Measurements from ENCODE around the gene CD46.

Gene CD46

DNA sequence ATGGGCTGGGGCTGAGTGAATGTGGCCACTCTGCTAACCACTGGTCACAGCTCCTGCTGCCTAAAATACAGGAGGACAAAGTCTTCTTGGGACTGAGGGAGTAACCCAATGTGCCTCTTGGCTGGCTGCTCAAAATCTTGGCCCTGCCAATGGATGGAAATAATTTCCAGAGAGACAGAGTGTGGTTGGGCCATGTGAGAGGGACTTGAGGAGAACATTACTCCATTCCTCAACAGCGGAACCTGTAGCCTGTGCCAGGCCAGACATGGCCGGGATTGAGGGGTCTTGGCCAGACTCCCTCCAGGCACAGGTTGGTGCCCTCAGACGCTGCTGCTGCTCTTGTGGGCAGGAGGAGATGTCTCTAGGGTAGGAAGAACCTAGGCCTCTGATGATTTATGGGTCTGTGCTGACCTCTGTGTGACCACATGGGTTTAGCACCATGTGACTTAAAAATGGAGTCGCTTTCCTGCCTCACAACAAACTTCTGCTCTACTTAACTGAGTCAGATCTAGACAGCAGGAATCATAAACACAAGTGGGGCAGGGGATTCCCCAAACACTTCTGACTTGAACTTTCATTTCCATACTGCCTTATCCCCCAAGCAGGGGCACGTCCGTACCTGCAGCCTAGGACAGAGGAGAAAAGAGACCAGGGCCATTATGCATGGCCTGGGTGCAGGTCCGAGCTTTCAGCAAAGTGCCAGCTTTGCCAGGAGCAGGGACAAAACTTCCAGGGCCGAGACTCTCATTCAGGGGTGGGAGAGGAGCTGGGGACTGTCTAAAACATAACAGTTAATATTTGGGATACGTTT is 79.9 kb downstream of the CD46 start:
- DNase-seq: no peak

GRCh38 chr1:207832796-207833195 is 80.9 kb downstream of the CD46 start:
- no peak for DNase-seq

DNA sequence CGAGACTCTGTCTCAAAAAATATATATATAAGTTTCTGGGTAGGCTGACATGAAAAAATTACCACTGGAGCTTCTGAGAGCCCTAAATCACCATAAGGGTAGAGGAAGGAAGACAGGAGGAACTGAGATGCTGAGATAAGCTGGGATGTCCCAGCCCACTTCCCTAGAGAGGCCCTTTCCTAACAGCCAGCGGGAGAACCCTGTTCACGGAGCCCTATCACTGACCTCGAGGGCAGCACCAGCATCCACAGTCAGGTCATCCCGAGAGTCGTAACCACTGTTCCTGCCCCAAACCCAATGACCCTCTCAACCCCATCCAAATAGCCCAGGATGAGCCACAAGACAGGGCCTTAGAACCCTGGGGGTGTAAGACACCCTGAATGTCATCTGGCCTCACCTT is 81.5 kb downstream of the CD46 start:
- no peak for DNase-seq

DNA sequence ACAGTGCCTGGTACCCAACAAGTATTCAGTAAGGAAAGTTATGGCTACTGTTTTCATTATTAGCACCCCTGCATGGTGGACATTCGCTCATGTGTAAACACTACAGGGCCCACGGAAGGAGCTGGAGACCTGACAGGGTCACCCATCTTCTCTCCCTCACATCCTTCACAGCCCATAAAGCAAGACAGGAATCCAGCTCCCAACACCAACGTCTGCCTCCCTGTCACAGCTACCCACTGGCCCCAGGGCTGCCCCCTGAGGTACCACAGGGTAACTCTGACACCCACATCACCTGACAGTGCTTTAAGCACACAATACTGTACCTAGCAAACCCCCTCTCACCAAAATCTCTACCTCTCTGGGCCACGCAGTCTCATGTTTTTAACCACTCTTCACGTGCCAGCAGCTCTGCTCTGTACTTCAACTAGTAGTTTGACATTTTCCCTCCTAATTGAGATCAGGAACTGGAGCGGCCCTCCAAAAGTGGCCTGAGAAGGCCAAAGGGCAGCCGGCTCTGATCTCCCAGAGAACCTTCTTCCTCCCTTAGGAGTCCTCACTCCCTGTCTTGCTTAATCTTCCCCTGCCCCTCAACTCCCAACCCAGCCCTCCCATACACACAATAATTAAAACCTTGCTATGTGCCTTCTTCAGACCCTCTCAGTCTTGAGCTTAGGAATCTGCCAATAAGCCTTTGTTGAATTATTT is 82.3 kb downstream of the CD46 start:
- DNase-seq: no peak

DNA sequence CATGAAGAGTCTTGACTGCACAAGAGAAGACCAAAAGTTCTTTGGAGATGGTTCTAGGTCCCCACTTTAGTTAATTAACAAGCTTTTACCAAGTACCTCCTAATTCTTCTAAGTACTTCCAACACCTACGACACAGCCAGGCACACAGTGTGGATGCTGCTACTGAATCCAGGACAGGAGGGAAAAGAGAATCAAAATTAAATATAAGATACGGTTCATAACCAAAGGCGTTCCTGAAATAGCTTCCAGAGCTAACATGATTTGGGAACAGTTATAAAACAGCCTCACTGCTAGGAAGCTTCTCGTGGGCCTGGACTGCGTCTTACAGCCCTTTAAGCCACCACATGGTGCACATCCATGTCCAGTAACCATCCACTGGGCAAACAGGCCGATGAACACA is 84.1 kb downstream of the CD46 start:
- no peak for DNase-seq

- DNase-seq: no peak
Observed at GRCh38 chr1:207836591-207837347, 84.9 kb downstream of the CD46 start.

DNA sequence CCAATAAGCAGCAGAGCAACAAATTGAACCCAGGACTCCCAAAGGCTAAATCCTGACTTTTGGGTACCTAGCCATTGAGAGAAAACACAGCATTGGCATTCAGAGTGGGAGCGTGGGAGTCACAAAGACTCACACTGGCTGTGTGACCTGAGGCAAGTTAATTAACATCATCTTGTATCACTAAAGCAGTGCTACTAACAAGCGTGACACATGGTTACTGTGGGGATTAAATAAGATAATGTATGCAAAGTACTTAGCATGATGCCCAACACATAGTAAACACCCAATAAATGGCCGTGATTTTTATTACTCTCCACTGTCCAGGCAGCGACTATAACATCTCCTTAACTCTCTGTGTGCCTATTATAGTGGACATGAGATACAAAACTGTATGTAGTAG is 85.8 kb downstream of the CD46 start:
- DNase-seq: no peak

DNA sequence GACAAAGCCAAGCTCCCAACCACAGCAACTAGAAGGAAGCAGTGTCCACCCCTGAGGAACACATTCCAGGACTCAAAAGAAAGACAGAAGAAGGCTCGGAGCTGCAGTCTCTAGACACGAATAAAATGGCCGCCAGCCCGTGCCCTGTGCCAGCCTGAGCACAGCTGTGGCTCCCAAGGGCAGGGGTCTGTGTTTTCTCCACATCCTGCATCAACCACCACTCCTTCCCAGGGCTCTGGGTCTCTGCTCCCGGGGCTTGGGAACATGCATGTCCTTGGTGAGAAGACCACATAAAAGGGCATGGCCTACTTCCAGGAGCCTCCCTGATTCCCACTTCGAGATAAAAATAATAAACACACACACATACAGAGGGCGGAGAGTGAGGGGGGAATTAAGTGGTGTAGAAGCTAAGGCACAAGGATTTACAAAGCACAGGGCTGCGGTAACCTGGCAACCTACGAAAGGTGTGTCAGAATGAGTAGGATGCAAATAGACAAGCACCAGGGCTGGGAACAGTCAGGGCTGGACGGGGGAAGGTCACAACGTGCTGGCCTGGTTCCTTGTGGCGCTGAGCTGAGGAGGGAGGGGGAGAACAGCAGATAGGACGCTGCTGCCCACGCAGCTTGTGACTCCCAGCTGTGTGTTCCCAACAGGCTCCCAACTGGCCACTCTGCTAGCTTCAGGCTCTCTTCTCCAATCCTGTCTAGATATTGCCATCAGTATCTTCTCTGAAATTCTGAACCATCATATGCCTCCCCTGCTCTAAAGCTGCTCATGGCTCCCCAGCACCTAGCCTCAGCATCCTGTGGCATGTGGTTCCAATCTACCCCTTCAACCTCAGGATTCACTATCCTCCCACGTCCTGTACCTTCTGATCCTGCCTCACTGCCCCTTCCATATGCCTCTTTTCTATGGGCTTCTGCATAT is 86.6 kb downstream of the CD46 start:
- no peak for DNase-seq

- DNase-seq: no peak
Observed at GRCh38 chr1:207839083-207839413, 87.2 kb downstream of the CD46 start.

GRCh38 chr1:207840380-207840779 is 88.5 kb downstream of the CD46 start:
- no peak for DNase-seq

DNA sequence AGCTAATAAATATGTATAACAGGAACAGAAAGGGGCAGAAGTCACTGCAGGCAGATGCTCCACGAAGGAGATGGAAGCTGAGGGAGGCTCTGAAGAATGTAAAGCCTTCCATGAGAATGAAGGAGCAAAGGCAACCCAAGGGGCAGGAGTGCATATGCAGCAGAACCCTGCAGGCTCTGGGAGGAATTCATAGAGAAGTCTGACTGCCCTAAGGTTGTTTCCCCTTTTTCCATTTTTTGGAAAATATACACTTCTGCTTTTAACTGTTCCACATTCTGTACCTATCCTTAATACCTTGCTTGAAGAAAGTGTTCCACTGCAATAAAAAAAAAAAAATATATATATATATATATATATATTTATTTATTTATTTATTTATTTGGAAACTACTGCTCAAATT is 89.4 kb downstream of the CD46 start:
- peak; percentile 42 to 58 for DNase-seq

- DNase-seq: no peak
Observed at GRCh38 chr1:207841901-207842300, 90.0 kb downstream of the CD46 start.

GRCh38 chr1:207842506-207842905 is 90.7 kb downstream of the CD46 start:
- DNase-seq: no peak

- peak; percentile 94 to 95 for DNase-seq
Observed at GRCh38 chr1:207844371-207844770, 92.5 kb downstream of the CD46 start.
